MM.1S (cell line): ENCODE data around the gene ZSWIM9.

Source experiments
- CTCF ChIP-seq: fragments of 300-600 bp; sonication (generic); IDR thresholded peaks from 2 replicates; pipeline ENCODE4 v1.5.1; 2016; ENCODE audit warnings: antibody characterized with exemption, low read length, mixed read lengths
- EZH2 ChIP-seq: fragments of 300-600 bp; sonication (generic); optimal IDR thresholded peaks from 2 replicates; pipeline ENCODE3; 2017; ENCODE audit warnings: low read depth, mild to moderate bottlenecking, antibody characterized with exemption, low read length, mixed read lengths

- TF ChIP-seq CTCF = no peak
- no peak for TF ChIP-seq EZH2
Observed at GRCh38 chr19:48186015-48186414, 15.5 kb downstream of the ZSWIM9 start.
